T-cell (primary cell): ENCODE measurements around the gene EFEMP1. TPM values are rescaled to one million over a fixed set of nuclear protein-coding genes. Genes with fewer than 3 reads are reported as not detected.

Experiments used
- ATAC-seq, 4 experiments: fragments of 200-7000 bp in 3 of 4; fragments of 150-1000 bp in 1 of 4; cut with Tn5 transposase; replicated peaks in 1 of 4; 1 replicate in 3 of 4; 2 replicates in 1 of 4; pipeline ENCODE4 v1.10.0; 2021; ENCODE audit warnings: moderate library complexity in 3 of 4, mild to moderate bottlenecking in 2 of 4, moderate number of reproducible peaks in 1 of 4
- CTCF ChIA-PET, 2 donors: fragments of 300-600 bp; sonication (Branson Sonifier 250); formaldehyde crosslinking; loops; one replicate each; lab custom pipeline; 2022; ENCODE audit warnings: antibody characterized with exemption in 2 of 2; lab: Charles Lee
- POLR2A ChIA-PET, 2 donors: fragments of 300-600 bp; sonication (Branson Sonifier 250); formaldehyde crosslinking; loops; one replicate each; lab custom pipeline; 2022; ENCODE audit warnings: antibody characterized with exemption in 2 of 2; lab: Charles Lee
- DNase-seq, 35 experiments: peaks; one replicate each; pipeline versions ENCODE4 v3.0.0 to v3.0.0-alpha.2; 2013 to 2023
- H3K27ac ChIP-seq: one replicate; pipeline ENCODE4 v1.5.1; 2013; ENCODE audit warnings: low read length
- H3K27me3 ChIP-seq, 2 experiments: replicated peaks in 1 of 2; 1 replicate in 1 of 2; 2 replicates in 1 of 2; pipeline versions ENCODE4 v1.6.1 to v1.7.0; 2013; ENCODE audit warnings: low read length in 1 of 2, mixed read lengths in 1 of 2; ENCODE audit not compliant: control insufficient read depth in 2 of 2, insufficient read depth in 2 of 2; ENCODE audit errors: extremely low read depth in 1 of 2
- H3K36me3 ChIP-seq, 2 donors: 1 replicate in 1 of 2; 2 replicates in 1 of 2; pipeline versions ENCODE4 v1.6.1 to v1.7.0; 2013; ENCODE audit warnings: low read length in 1 of 2; ENCODE audit not compliant: control insufficient read depth in 2 of 2, insufficient read depth in 1 of 2; ENCODE audit errors: extremely low read depth in 1 of 2
- H3K4me1 ChIP-seq, 2 experiments: 1 replicate in 1 of 2; 2 replicates in 1 of 2; pipeline versions ENCODE4 v1.6.1 to v1.7.0; 2013; ENCODE audit warnings: low read length in 2 of 2, mixed read lengths in 1 of 2; ENCODE audit not compliant: insufficient read depth in 2 of 2, control insufficient read depth in 1 of 2; ENCODE audit errors: extremely low read depth in 1 of 2
- H3K4me3 ChIP-seq, 2 donors: 1 replicate in 1 of 2; 2 replicates in 1 of 2; pipeline versions ENCODE4 v1.5.1 to v1.7.0; 2013; ENCODE audit warnings: mild to moderate bottlenecking in 2 of 2, low read length in 1 of 2, moderate library complexity in 1 of 2; ENCODE audit not compliant: control insufficient read depth in 1 of 2; ENCODE audit errors: extremely low read depth in 1 of 2
- H3K9me3 ChIP-seq: 2 replicates; pipeline ENCODE4 v1.7.0; 2013
- H3K27ac Mint-ChIP-seq, 2 donors: one replicate each; pipeline ENCODE4 v1.8.0; 2020 to 2021; ENCODE audit warnings: mild to moderate bottlenecking in 2 of 2, mixed read lengths in 2 of 2
- H3K27me3 Mint-ChIP-seq, 2 donors: one replicate each; pipeline ENCODE4 v1.8.0; 2021 to 2022; ENCODE audit warnings: mixed read lengths in 2 of 2
- H3K36me3 Mint-ChIP-seq: one replicate; pipeline ENCODE4 v1.8.0; 2021; ENCODE audit warnings: mixed read lengths
- H3K4me1 Mint-ChIP-seq, 3 donors: one replicate each; pipeline ENCODE4 v1.8.0; 2020 to 2022; ENCODE audit warnings: mixed read lengths in 3 of 3, mild to moderate bottlenecking in 1 of 3
- H3K4me3 Mint-ChIP-seq, 3 donors: one replicate each; pipeline ENCODE4 v1.8.0; 2020 to 2022; ENCODE audit warnings: mild to moderate bottlenecking in 3 of 3, mixed read lengths in 3 of 3, moderate library complexity in 3 of 3
- H3K9me3 Mint-ChIP-seq, 3 donors: one replicate each; pipeline ENCODE4 v1.8.0; 2020 to 2022; ENCODE audit warnings: mixed read lengths in 3 of 3
- WGBS: methylation state at CpG from one replicate; pipeline ENCODE4 v1.1.5; 2013; ENCODE audit warnings: missing lambda C conversion rate; ENCODE audit not compliant: insufficient coverage; 5-methylcytosine and 5-hydroxymethylcytosine counted together
- total RNA-seq, 35 experiments: library from RNA in 6 of 35; stranded (reverse) in 6 of 35; fragments of 120-200 nt in 1 of 35; gene quantifications; one replicate each; pipeline versions ENCODE4 v1.2.1 to v1.2.4 and lab custom pipeline; 2013 to 2026

EFEMP1 gene
- total RNA-seq, 5 donors from 2014 or later (not counting 1 experiment from before 2014, with no cell fraction given): 0.30 to 0.95 (median 0.73) TPM; not detected in 2

- ChIA-PET POLR2A (no interaction called here), CTCF (no interaction called here)
- Histone ChIP-seq H3K36me3 (no peaks in the 10 kb centered on the region), H3K4me3 (no peak overlapping the region), H3K4me1 (no peaks in the 10 kb centered on the region), H3K27me3 (no peaks in the 10 kb centered on the region), H3K27ac (no peak overlapping the region), H3K9me3 (no peaks in the 10 kb centered on the region)
- no peaks in the 10 kb centered on the region for H3K9me3 Mint-ChIP-seq
- H3K4me1 Mint-ChIP-seq: no peaks in the 10 kb centered on the region
- DNase-seq (no peak), ATAC-seq (no peak)
- H3K36me3 Mint-ChIP-seq: no peaks in the 10 kb centered on the region
- no peak overlapping the region for H3K27ac Mint-ChIP-seq
- H3K4me3 Mint-ChIP-seq: no peak overlapping the region
- no CpG with 5 or more reads among the region's 4 CpGs for WGBS
- peaks cover 0 to 6% of the 10 kb centered on the region in 2 donors for H3K27me3 Mint-ChIP-seq
These were observed 40.6 kb downstream of the EFEMP1 start for GRCh38 chr2:55882954-55883353.

DNA sequence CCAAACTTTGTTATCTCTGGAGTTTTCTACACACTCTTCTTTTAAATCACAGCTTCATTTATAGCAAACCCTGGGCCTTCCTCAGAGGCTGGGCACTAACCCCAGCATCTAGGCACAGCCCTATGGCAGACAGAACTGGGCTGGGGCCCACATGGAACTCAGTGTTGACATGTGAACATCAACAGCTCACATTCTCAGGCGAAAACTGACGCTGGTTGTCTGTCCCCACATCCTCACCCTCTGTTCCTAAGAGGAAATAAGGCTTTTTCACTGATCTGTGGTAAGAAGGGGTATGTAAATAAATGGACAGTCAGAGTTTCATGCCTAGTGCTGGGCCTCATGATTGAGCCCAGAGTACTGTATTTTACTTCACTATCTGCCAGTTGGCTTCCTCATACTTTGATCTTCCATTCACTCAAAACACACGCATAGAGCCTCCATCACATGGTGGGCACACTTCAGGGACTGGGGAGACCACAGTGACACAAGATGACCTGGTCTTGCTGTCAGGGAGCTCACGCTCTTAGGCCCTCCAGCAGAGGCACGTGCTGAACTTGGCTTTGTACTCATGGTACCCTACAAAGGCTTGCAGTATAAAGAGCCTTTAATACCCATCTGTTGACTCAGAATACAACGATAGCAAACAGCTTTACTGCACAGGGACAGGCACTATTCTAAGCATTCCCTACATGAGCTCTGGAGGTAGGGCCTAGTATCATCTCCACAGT, 43.0 kb downstream of the EFEMP1 start:
- H3K27ac Mint-ChIP-seq: no peak overlapping the region

DNA sequence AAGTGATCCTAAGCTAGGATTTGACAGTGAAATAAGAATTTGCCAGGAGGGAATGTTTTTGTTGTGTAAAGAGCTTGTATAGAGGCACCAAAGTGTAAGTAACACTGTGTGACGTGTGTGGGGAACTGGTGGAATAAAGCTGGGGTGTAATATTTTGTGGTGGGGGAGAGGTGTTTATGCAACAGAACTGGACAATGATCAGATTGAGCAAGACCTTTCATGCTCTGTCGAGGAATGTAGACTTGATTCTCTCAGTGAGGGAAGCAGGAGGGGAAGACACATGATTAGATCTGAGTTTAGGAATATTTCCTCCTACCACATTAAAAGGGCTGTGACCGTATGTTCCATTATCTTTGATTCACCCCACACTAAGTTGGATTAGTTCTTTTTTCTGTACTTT, 43.6 kb downstream of the EFEMP1 start:
- H3K36me3 ChIP-seq: no peaks in the 10 kb centered on the region
- no peak overlapping the region for H3K4me3 ChIP-seq
- ATAC-seq (no peak), DNase-seq (no peak)
- Mint-ChIP-seq H3K36me3 (no peaks in the 10 kb centered on the region), H3K4me1 (no peaks in the 10 kb centered on the region), H3K27me3 (peaks cover 0 to 6% of the 10 kb centered on the region in 2 donors), H3K9me3 (no peaks in the 10 kb centered on the region), H3K27ac (no peak overlapping the region), H3K4me3 (no peak overlapping the region)
- no peaks in the 10 kb centered on the region for H3K27me3 ChIP-seq
- CTCF ChIA-PET: no interaction called here
- no peak overlapping the region for H3K27ac ChIP-seq
- POLR2A ChIA-PET: no interaction called here
- H3K9me3 ChIP-seq: no peaks in the 10 kb centered on the region
- 78% methylated on average over 1 of the region's 3 CpGs for WGBS
- H3K4me1 ChIP-seq: no peaks in the 10 kb centered on the region

More for the DNA sequence above, 43.0 kb downstream of the EFEMP1 start:
- CTCF ChIA-PET: no interaction called here
- Histone ChIP-seq H3K4me1 (no peaks in the 10 kb centered on the region), H3K36me3 (no peaks in the 10 kb centered on the region), H3K9me3 (no peaks in the 10 kb centered on the region), H3K4me3 (no peak overlapping the region), H3K27me3 (no peaks in the 10 kb centered on the region), H3K27ac (no peak overlapping the region)
- Mint-ChIP-seq H3K4me1 (no peaks in the 10 kb centered on the region), H3K9me3 (no peaks in the 10 kb centered on the region), H3K4me3 (no peak overlapping the region), H3K27me3 (peaks cover 0 to 6% of the 10 kb centered on the region in 2 donors), H3K36me3 (no peaks in the 10 kb centered on the region)
- no peak for DNase-seq
- ATAC-seq: no peak
- POLR2A ChIA-PET: no interaction called here
- WGBS: 80% methylated on average over 4 of the region's 6 CpGs

GRCh38 chr2:55877087-55877436, 46.5 kb downstream of the EFEMP1 start:
- POLR2A ChIA-PET: no interaction called here
- H3K9me3 ChIP-seq: no peaks in the 10 kb centered on the region
- Mint-ChIP-seq H3K9me3 (no peaks in the 10 kb centered on the region), H3K4me1 (no peaks in the 10 kb centered on the region), H3K27me3 (peaks cover 1 to 6% of the 10 kb centered on the region in 2 donors), H3K36me3 (no peaks in the 10 kb centered on the region), H3K27ac (no peak overlapping the region), H3K4me3 (no peak overlapping the region)
- WGBS: no CpG with 5 or more reads among the region's 2 CpGs
- CTCF ChIA-PET: no interaction called here
- H3K27me3 ChIP-seq: no peaks in the 10 kb centered on the region
- DNase-seq: no peak
- H3K4me1 ChIP-seq: no peaks in the 10 kb centered on the region
- no peak overlapping the region for H3K27ac ChIP-seq
- no peaks in the 10 kb centered on the region for H3K36me3 ChIP-seq
- ATAC-seq: no peak
- H3K4me3 ChIP-seq: no peak overlapping the region

DNA sequence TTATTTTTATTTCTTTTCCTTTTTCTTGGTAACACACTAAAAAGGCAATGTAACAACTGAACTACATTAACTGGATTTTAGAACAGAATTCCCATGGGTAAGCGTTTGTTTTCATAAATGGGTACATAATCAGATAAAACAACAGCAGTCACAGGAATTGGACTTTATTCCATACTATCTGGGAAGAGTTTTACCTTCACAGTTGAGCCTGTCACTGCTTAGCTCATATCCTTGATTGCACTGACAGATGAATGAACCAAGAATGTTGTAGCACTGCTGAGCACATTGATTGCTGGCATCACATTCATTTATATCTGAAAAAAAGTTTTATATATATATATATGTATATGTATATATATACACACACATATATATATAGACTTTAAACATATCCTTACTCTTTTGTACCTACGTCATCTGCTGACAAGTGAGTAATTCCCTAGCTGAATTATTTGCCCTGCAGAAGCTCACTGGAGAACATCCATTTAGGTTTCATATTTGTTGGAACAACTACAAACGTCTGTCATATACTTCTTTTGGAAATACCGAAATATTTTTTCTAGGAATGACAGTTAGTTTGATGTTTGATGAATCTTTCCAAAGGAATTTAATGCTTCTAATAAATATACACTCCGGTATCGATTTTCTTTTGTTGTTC, 47.0 kb downstream of the EFEMP1 start:
- H3K9me3 Mint-ChIP-seq: no peaks in the 10 kb centered on the region
- H3K27me3 ChIP-seq: no peaks in the 10 kb centered on the region
- no peaks in the 10 kb centered on the region for H3K4me1 Mint-ChIP-seq
- no peaks in the 10 kb centered on the region for H3K36me3 ChIP-seq
- ChIA-PET POLR2A (no interaction called here), CTCF (no interaction called here)
- H3K27me3 Mint-ChIP-seq: peaks cover 1 to 8% of the 10 kb centered on the region in 2 donors
- H3K4me1 ChIP-seq: no peaks in the 10 kb centered on the region
- ATAC-seq: no peak
- DNase-seq: no peak
- H3K27ac Mint-ChIP-seq: no peak overlapping the region
- H3K36me3 Mint-ChIP-seq: no peaks in the 10 kb centered on the region
- no peak overlapping the region for H3K4me3 Mint-ChIP-seq
- H3K27ac ChIP-seq: no peak overlapping the region
- H3K4me3 ChIP-seq: no peak overlapping the region
- no CpG with 5 or more reads among the region's 6 CpGs for WGBS
- H3K9me3 ChIP-seq: no peaks in the 10 kb centered on the region

DNA sequence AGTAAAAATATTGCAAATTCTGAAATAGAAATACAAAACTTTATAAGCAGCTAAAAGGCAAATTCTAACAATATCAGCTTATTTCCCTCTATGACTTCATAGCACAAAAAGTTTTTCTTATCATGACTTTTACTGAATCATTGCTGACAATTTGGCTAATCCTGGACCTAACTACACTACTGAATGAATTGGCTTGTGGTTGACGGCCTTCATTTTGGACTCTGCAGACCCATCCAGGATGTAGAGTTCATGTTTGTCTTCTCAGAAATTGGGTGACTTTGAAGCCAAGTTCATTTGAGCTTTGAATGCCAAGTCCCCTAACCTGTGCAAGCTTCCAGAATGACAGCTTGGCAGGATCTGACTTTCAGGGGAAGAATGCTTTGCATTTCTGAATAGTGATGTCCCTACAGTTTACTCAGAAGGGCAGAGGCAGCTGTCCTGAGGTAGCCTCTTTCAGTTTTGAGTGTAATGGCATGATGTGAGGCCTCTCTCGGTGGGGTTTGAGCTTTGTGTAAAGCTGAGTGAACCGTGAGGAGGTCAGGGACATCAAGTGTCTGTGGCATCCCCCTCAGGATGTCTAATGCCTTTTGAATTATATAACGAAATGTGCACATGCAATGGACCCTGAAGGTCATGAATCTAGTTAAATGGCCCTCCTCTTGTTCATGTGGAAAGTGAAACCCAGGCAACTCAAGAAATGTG, 48.0 kb downstream of the EFEMP1 start:
- H3K36me3 ChIP-seq: no peaks in the 10 kb centered on the region
- no peaks in the 10 kb centered on the region for H3K9me3 ChIP-seq
- ChIA-PET CTCF (no interaction called here), POLR2A (no interaction called here)
- no peaks in the 10 kb centered on the region for H3K4me1 ChIP-seq
- ATAC-seq (no peak), DNase-seq (no peak)
- H3K27me3 Mint-ChIP-seq: peaks cover 1 to 12% of the 10 kb centered on the region in 2 donors
- H3K27ac Mint-ChIP-seq: no peak overlapping the region
- H3K9me3 Mint-ChIP-seq: no peaks in the 10 kb centered on the region
- no peaks in the 10 kb centered on the region for H3K4me1 Mint-ChIP-seq
- no peaks in the 10 kb centered on the region for H3K36me3 Mint-ChIP-seq
- WGBS: 100% methylated on average over 1 of the region's 4 CpGs
- H3K27ac ChIP-seq: no peak overlapping the region
- H3K4me3 ChIP-seq: no peak overlapping the region
- no peak overlapping the region for H3K4me3 Mint-ChIP-seq
- no peaks in the 10 kb centered on the region for H3K27me3 ChIP-seq
